Measurements from ENCODE around the gene CHST11. TPM values are rescaled to one million over a fixed set of nuclear protein-coding genes. Genes with fewer than 3 reads are reported as not detected.

CHST11 gene
- total and polyA plus RNA-seq, 3 donors from 2014 or later = 5.1 to 36.9 (median 23.9) TPM

- no peak for DNase-seq
- Histone ChIP-seq H3K27ac (no peak overlapping the region), H3K4me3 (no peak overlapping the region), H3K36me3 (ENCODE audit: low read depth, missing control alignments) (no peaks in the 10 kb centered on the region), H3K4me1 (peaks cover 3% of the 10 kb centered on the region), H3K27me3 (no peaks in the 10 kb centered on the region), H3K9me3 (no peaks in the 10 kb centered on the region)
- TF ChIP-seq POLR2A (IDR thresholded peaks at IDR 0.05) = no peak
- TF ChIP-seq CTCF (IDR thresholded peaks at IDR 0.05) = no peak
- intact Hi-C loops (cut with DNase I; ENCODE audit: low total_unique reads) = no loop called here
Measured at GRCh38 chr12:104796475-104796862, 339.7 kb downstream of the CHST11 start.

- Histone ChIP-seq H3K9me3 (no peaks in the 10 kb centered on the region), H3K4me3 (no peak overlapping the region), H3K27me3 (no peaks in the 10 kb centered on the region), H3K4me1 (no peaks in the 10 kb centered on the region), H3K27ac (no peak overlapping the region), H3K36me3 (ENCODE audit: low read depth, missing control alignments) (no peaks in the 10 kb centered on the region)
- intact Hi-C loops (cut with DNase I; ENCODE audit: low total_unique reads) = no loop called here
- no peak for DNase-seq
- no peak for TF ChIP-seq CTCF (IDR thresholded peaks at IDR 0.05)
- 92 to 94% methylated on average over 1 of the region's 1 CpG for WGBS, 2 donors
Measured at GRCh38 chr12:104799458-104799857, 342.7 kb downstream of the CHST11 start.

- WGBS, 2 donors = 85 to 90% methylated on average over 4 of the region's 4 CpGs
- intact Hi-C loops (cut with DNase I; ENCODE audit: low total_unique reads) = no loop called here
- Histone ChIP-seq H3K9me3 (no peaks in the 10 kb centered on the region), H3K36me3 (ENCODE audit: low read depth, missing control alignments) (no peaks in the 10 kb centered on the region), H3K27ac (no peak overlapping the region), H3K27me3 (no peaks in the 10 kb centered on the region), H3K4me1 (no peaks in the 10 kb centered on the region), H3K4me3 (no peak overlapping the region)
- no peak for DNase-seq
- no peak for TF ChIP-seq POLR2A (IDR thresholded peaks at IDR 0.05)
- no peak for TF ChIP-seq CTCF (IDR thresholded peaks at IDR 0.05)
Measured at GRCh38 chr12:104801005-104801404, 344.3 kb downstream of the CHST11 start.

- H3K4me1 ChIP-seq = no peaks in the 10 kb centered on the region
- no peaks in the 10 kb centered on the region for H3K9me3 ChIP-seq
- no peaks in the 10 kb centered on the region for H3K27me3 ChIP-seq
- H3K27ac ChIP-seq = no peak overlapping the region
- DNase-seq = no peak
- no peaks in the 10 kb centered on the region for H3K36me3 ChIP-seq (ENCODE audit: low read depth, missing control alignments)
- intact Hi-C loops (cut with DNase I; ENCODE audit: low total_unique reads) = no loop called here
- H3K4me3 ChIP-seq = no peak overlapping the region
- no peak for TF ChIP-seq CTCF (IDR thresholded peaks at IDR 0.05)
- TF ChIP-seq POLR2A (IDR thresholded peaks at IDR 0.05) = no peak
Measured at GRCh38 chr12:104801427-104801826, 344.7 kb downstream of the CHST11 start.

- TF ChIP-seq CTCF (IDR thresholded peaks at IDR 0.05) (no peak), POLR2A (IDR thresholded peaks at IDR 0.05) (no peak)
- H3K4me3 ChIP-seq = no peak overlapping the region
- H3K9me3 ChIP-seq = no peaks in the 10 kb centered on the region
- DNase-seq = no peak
- intact Hi-C loops (cut with DNase I; ENCODE audit: low total_unique reads) = no loop called here
- no peaks in the 10 kb centered on the region for H3K27me3 ChIP-seq
- no peaks in the 10 kb centered on the region for H3K4me1 ChIP-seq
- WGBS, 2 donors = 63 to 84% methylated on average over 3 of the region's 3 CpGs
- H3K36me3 ChIP-seq (ENCODE audit: low read depth, missing control alignments) = no peaks in the 10 kb centered on the region
- no peak overlapping the region for H3K27ac ChIP-seq
Measured at GRCh38 chr12:104802208-104802607, 345.5 kb downstream of the CHST11 start.
